K562 (cell line): ENCODE data around the gene VAC14. TPM values are rescaled to one million over a fixed set of nuclear protein-coding genes. Genes with fewer than 3 reads are reported as not detected.

Source experiments
- ATAC-seq: fragments of 200-7000 bp; cut with Tn5 transposase; 3 replicates; pipeline ENCODE4 v1.9.1; 2020; ENCODE audit warnings: moderate library complexity
- BruUV-seq: library from RNA; stranded (reverse); fragments of 400-500 nt; replicated peaks from 2 replicates; lab custom pipeline; 2021; lab: Mats Ljungman, UMichigan
- CTCF ChIA-PET: fragments of 300-600 bp; formaldehyde crosslinking; extraction: SDS; loops from one replicate; lab custom pipeline; 2021; ENCODE audit warnings: low intra/inter-chr PET ratio; lab: Yijun Ruan, JAX
- POLR2A ChIA-PET: fragments of 300-600, 350-650 bp; sonication (Branson Sonifier 250); formaldehyde crosslinking; extraction: SDS; loops from one replicate; lab custom pipeline; 2021; ENCODE audit warnings: antibody characterized with exemption, inconsistent platforms; lab: Yijun Ruan, JAX
- DNase-seq, 4 experiments: peaks; one replicate each; pipeline versions ENCODE4 v3.0.0 to v3.0.0-alpha.2; 2011 to 2018; ENCODE audit warnings: low spot score in 3 of 4, mixed read lengths in 3 of 4; ENCODE audit errors: extremely low read depth in 1 of 4
- FAIRE-seq: peaks from 2 replicates; lab custom pipeline; 2011; peaks lifted over from hg19 to GRCh38; lab: Jason Lieb, UNC
- H2AFZ ChIP-seq: 2 replicates; pipeline ENCODE4 v1.6.0; 2011; ENCODE audit warnings: low read depth, low read length, control low read depth, inconsistent platforms
- H3K27ac ChIP-seq: fragments of 200-600 bp; 3 replicates; pipeline ENCODE4 v1.8.0; 2011; ENCODE audit warnings: low read depth, mild to moderate bottlenecking, control low read depth, inconsistent platforms, low read length, moderate library complexity, mixed read lengths; ENCODE audit errors: extremely low read depth
- H3K27me3 ChIP-seq, 2 experiments: fragments of 300-600 bp in 1 of 2; 2 replicates in 1 of 2; 3 replicates in 1 of 2; pipeline versions ENCODE4 v1.6.0 to v1.8.0; 2011; ENCODE audit warnings: inconsistent platforms in 2 of 2, low read length in 2 of 2, mild to moderate bottlenecking in 1 of 2, mixed read lengths in 1 of 2, moderate library complexity in 1 of 2; ENCODE audit not compliant: control insufficient read depth in 2 of 2, insufficient read depth in 2 of 2
- H3K36me3 ChIP-seq: fragments of 300-600 bp; 3 replicates; pipeline ENCODE4 v1.8.0; 2011; ENCODE audit warnings: mild to moderate bottlenecking, low read length, inconsistent platforms; ENCODE audit not compliant: control insufficient read depth, insufficient read depth
- H3K4me1 ChIP-seq, 2 experiments: fragments of 200-600 bp in 1 of 2; replicated peaks in 1 of 2; 2 replicates in 1 of 2; 3 replicates in 1 of 2; pipeline versions ENCODE4 v1.5.1 to v1.8.0; 2011; ENCODE audit warnings: inconsistent platforms in 2 of 2, low read length in 2 of 2, mild to moderate bottlenecking in 1 of 2, mixed read lengths in 1 of 2, moderate library complexity in 1 of 2; ENCODE audit not compliant: control insufficient read depth in 2 of 2, insufficient read depth in 2 of 2
- H3K4me2 ChIP-seq: 2 replicates; pipeline ENCODE4 v1.6.1; 2011; ENCODE audit warnings: low read length, control low read depth, inconsistent platforms, mixed read lengths; ENCODE audit not compliant: insufficient read depth
- H3K4me3 ChIP-seq: fragments of 200-600 bp; sonication (generic), shearing (Covaris generic); 2 replicates; pipeline ENCODE4 v1.5.1; 2016; ENCODE audit warnings: control low read depth, inconsistent platforms
- H3K79me2 ChIP-seq: fragments of 200-600 bp; 3 replicates; pipeline ENCODE4 v1.8.0; 2011; ENCODE audit warnings: low read length, inconsistent platforms; ENCODE audit not compliant: control insufficient read depth, insufficient read depth
- H3K9ac ChIP-seq, 2 experiments: 2 replicates each; pipeline versions ENCODE4 v1.6.0 to v1.6.1; 2011; ENCODE audit warnings: low read depth in 2 of 2, low read length in 2 of 2, control low read depth in 1 of 2, inconsistent platforms in 1 of 2, mild to moderate bottlenecking in 1 of 2, mixed read lengths in 1 of 2; ENCODE audit not compliant: insufficient read depth in 1 of 2
- H3K9me1 ChIP-seq: one replicate; pipeline ENCODE4 v1.6.0; 2011; ENCODE audit warnings: inconsistent platforms, mild to moderate bottlenecking, low read length, moderate library complexity; ENCODE audit not compliant: control insufficient read depth, insufficient read depth
- H3K9me3 ChIP-seq: replicated peaks from 2 replicates; pipeline ENCODE4 v1.5.1; 2011; ENCODE audit warnings: low read depth, low read length, inconsistent platforms; ENCODE audit not compliant: control insufficient read depth, insufficient read depth
- H4K20me1 ChIP-seq: replicated peaks from 2 replicates; pipeline ENCODE4 v1.6.1; 2011; ENCODE audit warnings: low read length, inconsistent platforms, mixed read lengths; ENCODE audit not compliant: control insufficient read depth, insufficient read depth
- ARNT ChIP-seq, 2 experiments: fragments of 450-650 bp; IDR thresholded peaks; 2 replicates each; pipeline ENCODE4 v1.6.1; 2016; ENCODE audit warnings: mild to moderate bottlenecking in 1 of 2
- CBX5 ChIP-seq: IDR thresholded peaks from 2 replicates; pipeline ENCODE4 v1.6.1; 2014; ENCODE audit warnings: low read depth, borderline replicate concordance
- CCAR2 ChIP-seq: fragments of 200-400 bp; formaldehyde crosslinking; IDR thresholded peaks from 2 replicates; pipeline ENCODE4 v1.6.1; 2017; ENCODE audit warnings: mild to moderate bottlenecking, low read depth, low read length
- ELF2 ChIP-seq: fragments of 250-450 bp; sonication (Bioruptor Pico); IDR thresholded peaks from 2 replicates; pipeline ENCODE4 v1.5.0; 2021; ENCODE audit warnings: mild to moderate bottlenecking
- HBP1 ChIP-seq: fragments of 450-650 bp; formaldehyde crosslinking; IDR thresholded peaks from 2 replicates; pipeline ENCODE4 v1.4.0; 2022; ENCODE audit warnings: missing genetic modification characterization
- MLLT1 ChIP-seq, 2 experiments: fragments of 450-650 bp; IDR thresholded peaks; 2 replicates each; pipeline ENCODE4 v1.6.1; 2016
- NFE2L1 ChIP-seq: fragments of 450-650 bp; IDR thresholded peaks from 2 replicates; pipeline ENCODE4 v1.6.1; 2016; ENCODE audit warnings: missing genetic modification characterization, low read depth, mild to moderate bottlenecking, missing compliant biosample characterization, moderate library complexity, borderline replicate concordance
- RB1 ChIP-seq: fragments of 450-650 bp; IDR thresholded peaks from 2 replicates; pipeline ENCODE4 v1.6.1; 2017; ENCODE audit warnings: low read depth, mild to moderate bottlenecking
- RBM34 ChIP-seq: fragments of 200-400 bp; formaldehyde crosslinking; IDR thresholded peaks from 2 replicates; pipeline ENCODE4 v1.6.1; 2018; ENCODE audit warnings: low read length, borderline replicate concordance; ENCODE audit not compliant: insufficient read depth
- RFX7 ChIP-seq: fragments of 250-450 bp; sonication (Bioruptor Pico); IDR thresholded peaks from 2 replicates; pipeline ENCODE4 v1.5.1; 2021; ENCODE audit warnings: mild to moderate bottlenecking
- SMARCC2 ChIP-seq: fragments of 450-650 bp; IDR thresholded peaks from 2 replicates; pipeline ENCODE4 v1.6.1; 2017; ENCODE audit warnings: antibody characterized with exemption, moderate library complexity, mild to moderate bottlenecking, low read depth
- ZNF589 ChIP-seq: fragments of 200-800 bp; sonication (Bioruptor generic); IDR thresholded peaks from 2 replicates; pipeline ENCODE4 v1.6.1; 2016; ENCODE audit warnings: low read depth, missing genetic modification characterization, missing compliant biosample characterization
- WGBS: fragments of 100-300 bp; shearing (Covaris generic); methylation state at CpG from one replicate; pipeline ENCODE4 v1.1.6; 2016; ENCODE audit warnings: low coverage, mixed read lengths; ENCODE audit not compliant: insufficient coverage; ENCODE audit errors: missing lambda C conversion rate; 5-methylcytosine and 5-hydroxymethylcytosine counted together
- in situ Hi-C: fragments of 300-500 bp; cut with MboI; formaldehyde crosslinking; loops from 4 replicates; pipeline ENCODE4 v1.15.0; 2018; ENCODE audit warnings: inconsistent platforms, mixed read lengths
- intact Hi-C: fragments of 100-400 bp; cut with micrococcal nuclease; formaldehyde crosslinking; loops from 2 replicates; pipeline ENCODE4 v1.14.2; 2022
- polyA plus RNA-seq, 8 experiments: library from polyadenylated mRNA; depleted of rRNA in 4 of 8; stranded (reverse) in 5 of 8; unstranded in 3 of 8; fragments of >200 nt; fragmentation: Nextera tagmentation in 2 of 8; fragmentation: Illumina TruSeq in 1 of 8; extraction: Ambion mirVana in 2 of 8; extraction: Trizol in 1 of 8; gene quantifications; 2 replicates each; pipeline versions ENCODE4 v1.2.1 to v1.2.3, GENCODE V29; 2011 to 2014; ENCODE audit warnings: inconsistent platforms in 1 of 8, missing spikeins in 1 of 8
- total RNA-seq, 7 experiments: library from RNA; depleted of rRNA in 6 of 7; stranded (reverse); fragments of >200 nt in 6 of 7; fragmentation: Illumina TruSeq in 2 of 7; extraction: Trizol in 2 of 7; gene quantifications; 2 replicates each; pipeline versions ENCODE4 v1.2.1 to v1.2.3, GENCODE V29; 2011 to 2021; ENCODE audit warnings: low replicate concordance in 1 of 7

Gene VAC14
- total and polyA plus RNA-seq, 9 of the 15 experiments (the other 6 are each of a cell fraction or from before 2014, with no cell fraction given): 1.3 to 41.6 (median 26.6) TPM

GRCh38 chr16:70745536-70746025 lies 55.4 kb downstream of the VAC14 start (continued):
- TF ChIP-seq CBX5: no peak
- no peak for TF ChIP-seq SMARCC2
- no peak for TF ChIP-seq NFE2L1 (tag)

GRCh38 chr16:70744366-70744765 lies 56.6 kb downstream of the VAC14 start:
- H2AFZ ChIP-seq: no peak overlapping the region
- H3K9ac ChIP-seq: no peak overlapping the region
- TF ChIP-seq ELF2 (CRISPR knock-in tag): no peak
- TF ChIP-seq ZNF589 (CRISPR knock-in tag): no peak
- TF ChIP-seq CCAR2: no peak
- no peak for TF ChIP-seq RFX7 (CRISPR knock-in tag)
- no peak for TF ChIP-seq HBP1 (CRISPR knock-in tag)
- no peak for TF ChIP-seq RB1
- TF ChIP-seq MLLT1 (IDR thresholded peaks at IDR 0.05): no peak
- no peak for TF ChIP-seq ARNT (IDR thresholded peaks at IDR 0.05)
- TF ChIP-seq RBM34: no peak
- POLR2A ChIA-PET: no interaction called here
- peaks cover 7% of the 10 kb centered on the region; the same call in 1 of the 2 replicates for H3K9me3 ChIP-seq
- H3K79me2 ChIP-seq: no peaks in the 10 kb centered on the region
- no peak overlapping the region for H3K4me3 ChIP-seq
- no peak overlapping the region for H3K27ac ChIP-seq
- in situ Hi-C loops: no loop called here
- ATAC-seq: no peak
- no peak overlapping the region for H3K4me2 ChIP-seq
- FAIRE-seq: no peak
- BruUV-seq: no TSS peak
- WGBS: 97% methylated on average over 6 of the region's 9 CpGs
- DNase-seq: no peak
- H3K9me1 ChIP-seq: no peaks in the 10 kb centered on the region
- peaks cover 33 to 40% of the 10 kb centered on the region in 2 experiments for H3K4me1 ChIP-seq
- H3K27me3 ChIP-seq: no peaks in the 10 kb centered on the region
- H4K20me1 ChIP-seq: no peaks in the 10 kb centered on the region
- CTCF ChIA-PET: no interaction called here
- peaks cover 38% of the 10 kb centered on the region; the same call in 2 of the 3 replicates for H3K36me3 ChIP-seq
- intact Hi-C loops: no loop called here
